Measurements from ENCODE around the gene LRTM1.

GRCh38 chr3:54905261-54905888 is 22.5 kb downstream of the LRTM1 start:
- TF ChIP-seq BORCS8-MEF2B (CRISPR knock-in tag; IDR thresholded peaks at IDR 0.05) (no peak), ATF3 (CRISPR knock-in tag; IDR thresholded peaks at IDR 0.05) (no peak), CHD2 (IDR thresholded peaks at IDR 0.05; ENCODE audit: low read depth, low read length) (no peak), NR3C1 (CRISPR knock-in tag; IDR thresholded peaks at IDR 0.05) (no peak), ZNF777 (CRISPR knock-in tag; IDR thresholded peaks at IDR 0.05) (no peak), KAT2B (IDR thresholded peaks at IDR 0.05; ENCODE audit: borderline replicate concordance, low read depth, low read length) (no peak), CTCF (CRISPR knock-in tag; IDR thresholded peaks at IDR 0.05) (no peak), ZNF256 (CRISPR knock-in tag; conservative IDR thresholded peaks at IDR 0.05) (no peak)

Measured in HepG2 (cell line).